Measurements from ENCODE around the gene SMARCD1. TPM values are rescaled to one million over a fixed set of nuclear protein-coding genes. Genes with fewer than 3 reads are reported as not detected.

SMARCD1 gene
- total RNA-seq, 1 experiment from 2014 or later, result 152 TPM

- Histone ChIP-seq H3K4ac (ENCODE audit: low read depth, low read length) (no peak overlapping the region), H4K5ac (ENCODE audit: insufficient read length, low read depth, low read length) (no peak overlapping the region), H2AFZ (ENCODE audit: low read length) (no peak overlapping the region), H2BK15ac (ENCODE audit: low read depth, low read length) (no peak overlapping the region), H2BK120ac (ENCODE audit: low read depth, low read length, poor library complexity, severe bottlenecking) (no peak overlapping the region), H3K23me2 (ENCODE audit: insufficient read length, low read depth, low read length, poor library complexity, severe bottlenecking) (peaks cover 3% of the 10 kb centered on the region), H2BK5ac (ENCODE audit: insufficient read length, low read length) (no peak overlapping the region), H3K9ac (ENCODE audit: extremely low read depth, insufficient read length, low read length) (peak overlapping the region; percentile 34), H3K18ac (ENCODE audit: insufficient read length, low read depth, low read length) (peak overlapping the region; percentile 0), H3K4me2 (ENCODE audit: insufficient read depth, insufficient read length, low read length) (peak overlapping the region; percentile 52), H3K27me3 (ENCODE audit: insufficient read depth, low read length) (no peaks in the 10 kb centered on the region), H4K8ac (replicated peaks; ENCODE audit: insufficient read length, low read depth, low read length) (no peak overlapping the region), H3K9me3 (ENCODE audit: control insufficient read depth, low read depth, low read length) (no peaks in the 10 kb centered on the region), H3K14ac (ENCODE audit: insufficient read depth, low read length) (peak overlapping the region; percentile 13; the same call in 1 of the 2 replicates), H3T11ph (ENCODE audit: low read length) (no peak overlapping the region), H3K4me1 (ENCODE audit: insufficient read depth, low read length) (peaks cover 10% of the 10 kb centered on the region; the same call in 1 of the 2 replicates), H2BK20ac (ENCODE audit: low read depth, low read length, poor library complexity, severe bottlenecking) (no peak overlapping the region), H3K27ac (ENCODE audit: insufficient read length, low read depth, low read length) (peak overlapping the region; percentile 4), H2BK12ac (ENCODE audit: insufficient read length, low read depth, low read length) (no peak overlapping the region), H3K23ac (ENCODE audit: insufficient read length, low read depth, low read length) (no peak overlapping the region), H3K56ac (ENCODE audit: insufficient read length, low read depth, low read length) (no peak overlapping the region), H4K91ac (ENCODE audit: insufficient read length, low read depth, low read length) (no peak overlapping the region), H4K20me1 (ENCODE audit: control insufficient read depth, insufficient read depth, insufficient read length) (no peaks in the 10 kb centered on the region), H3K79me1 (ENCODE audit: insufficient read depth, low read depth, low read length, poor library complexity, severe bottlenecking) (peaks cover 3% of the 10 kb centered on the region), H2AK5ac (ENCODE audit: insufficient read length, low read length) (no peak overlapping the region), H3K79me2 (ENCODE audit: insufficient read depth, low read length) (no peaks in the 10 kb centered on the region)
- no peak for DNase-seq
- H3K4me1 Mint-ChIP-seq, result peaks cover 15 to 26% of the 10 kb centered on the region in 2 experiments
- no peak for TF ChIP-seq CTCF (conservative IDR thresholded peaks at IDR 0.05)
- peaks cover 2 to 9% (median 5%) of the 10 kb centered on the region in 3 experiments; a peak in 4 of 7 replicates for H3K36me3 Mint-ChIP-seq (ENCODE audit: insufficient read depth in 1 of 3, low read depth in 3 of 3)
- H3K4me3 Mint-ChIP-seq, result peak overlapping the region; percentile 93 to 94
- no peaks in the 10 kb centered on the region for H3K27me3 Mint-ChIP-seq (ENCODE audit: low read depth)
- peak overlapping the region; percentile 88 to 99 (median 97) for H3K27ac Mint-ChIP-seq
- H3K9me3 Mint-ChIP-seq, result no peaks in the 10 kb centered on the region
- no CpG with 5 or more reads among the region's 26 CpGs for WGBS (ENCODE audit: extremely low coverage, insufficient read length, low lambda C conversion rate)
Measured at GRCh38 chr12:50112456-50113218, 27.5 kb downstream of the SMARCD1 start.

Data from H9 (cell line).